ENCODE measurements around the gene FGF1.

Gene FGF1

DNA sequence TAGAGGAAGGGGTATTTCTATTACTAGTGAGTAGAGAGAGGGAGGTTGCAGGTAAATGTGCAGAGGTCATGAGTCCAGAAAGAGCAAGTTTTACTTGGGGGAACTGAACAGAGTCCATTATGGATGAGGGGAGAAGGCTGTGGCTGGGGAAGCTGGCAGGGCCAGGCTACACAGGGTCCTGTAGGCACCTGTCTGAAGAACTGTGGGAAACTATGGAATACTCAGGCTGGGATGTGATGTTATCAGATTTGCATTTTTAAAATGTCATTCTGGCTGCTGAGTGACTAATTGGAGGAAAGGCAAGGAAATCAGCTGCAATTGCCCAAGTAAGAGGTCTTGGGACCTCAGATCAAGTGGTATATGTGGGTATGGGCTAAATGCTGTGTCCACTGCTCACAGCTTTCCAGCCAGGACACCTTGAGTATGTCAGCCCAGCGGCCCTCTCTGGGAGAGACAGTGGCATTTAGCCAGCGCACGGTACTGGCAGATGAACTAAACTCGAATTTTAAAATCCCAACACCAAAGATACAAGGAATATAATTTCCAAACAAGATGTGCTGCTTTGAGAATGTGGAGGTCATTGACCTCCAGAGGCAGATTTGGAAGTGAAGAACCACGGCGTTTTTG lies 49.1 kb downstream of the FGF1 start:
- DNase-seq (ENCODE audit: extremely low read depth, insufficient read length): no peak
- no peak overlapping the region for H3K4me3 ChIP-seq (replicated peaks; ENCODE audit: low read depth, low read length)
- no peaks in the 10 kb centered on the region for H3K27me3 ChIP-seq (replicated peaks; ENCODE audit: control insufficient read depth, insufficient read depth, low read length)
- no peaks in the 10 kb centered on the region for H3K36me3 ChIP-seq (ENCODE audit: control insufficient read depth, insufficient read depth, low read length)
- no peak for TF ChIP-seq CTCF (IDR thresholded peaks at IDR 0.05; ENCODE audit: insufficient read depth, low read length, poor library complexity, severe bottlenecking)

DNA sequence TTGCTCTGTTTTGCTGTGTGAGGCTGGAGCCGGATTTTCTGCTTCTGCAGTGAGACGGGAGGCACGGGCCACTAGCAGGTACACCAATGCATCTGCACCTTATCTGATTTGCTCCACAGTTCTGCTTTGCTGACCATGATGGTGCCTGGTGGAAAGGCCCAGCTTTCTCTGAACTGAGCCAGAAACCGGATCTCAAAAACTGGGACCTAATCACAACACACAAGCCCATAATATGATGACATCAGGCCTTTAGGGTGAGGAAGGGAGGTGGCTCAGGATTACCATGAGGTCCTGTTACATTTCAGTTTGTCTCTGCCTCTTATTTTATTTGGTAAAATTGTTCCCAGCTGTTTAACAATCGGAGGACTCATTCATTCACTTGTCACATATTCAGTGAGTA lies 49.8 kb downstream of the FGF1 start:
- TF ChIP-seq CTCF (IDR thresholded peaks at IDR 0.05; ENCODE audit: insufficient read depth, low read length, poor library complexity, severe bottlenecking): no peak
- Histone ChIP-seq H3K36me3 (ENCODE audit: control insufficient read depth, insufficient read depth, low read length) (no peaks in the 10 kb centered on the region), H3K27me3 (replicated peaks; ENCODE audit: control insufficient read depth, insufficient read depth, low read length) (no peaks in the 10 kb centered on the region), H3K4me3 (replicated peaks; ENCODE audit: low read depth, low read length) (no peak overlapping the region)
- no peak for DNase-seq (ENCODE audit: extremely low read depth, insufficient read length)

- Histone ChIP-seq H3K36me3 (ENCODE audit: control insufficient read depth, insufficient read depth, low read length) (no peaks in the 10 kb centered on the region), H3K4me3 (replicated peaks; ENCODE audit: low read depth, low read length) (no peak overlapping the region), H3K27me3 (replicated peaks; ENCODE audit: control insufficient read depth, insufficient read depth, low read length) (no peaks in the 10 kb centered on the region)
- no peak for TF ChIP-seq CTCF (IDR thresholded peaks at IDR 0.05; ENCODE audit: insufficient read depth, low read length, poor library complexity, severe bottlenecking)
- no peak for DNase-seq (ENCODE audit: extremely low read depth, insufficient read length)
Measured at GRCh38 chr5:142634216-142635011, 51.5 kb downstream of the FGF1 start.

GRCh38 chr5:142630927-142631539 lies 54.9 kb downstream of the FGF1 start:
- no peak for TF ChIP-seq CTCF (IDR thresholded peaks at IDR 0.05; ENCODE audit: insufficient read depth, low read length, poor library complexity, severe bottlenecking)
- DNase-seq (ENCODE audit: extremely low read depth, insufficient read length): no peak
- Histone ChIP-seq H3K4me3 (replicated peaks; ENCODE audit: low read depth, low read length) (no peak overlapping the region), H3K36me3 (ENCODE audit: control insufficient read depth, insufficient read depth, low read length) (no peaks in the 10 kb centered on the region), H3K27me3 (replicated peaks; ENCODE audit: control insufficient read depth, insufficient read depth, low read length) (no peaks in the 10 kb centered on the region)

- no peaks in the 10 kb centered on the region for H3K36me3 ChIP-seq (ENCODE audit: control insufficient read depth, insufficient read depth, low read length)
- H3K4me3 ChIP-seq (replicated peaks; ENCODE audit: low read depth, low read length): no peak overlapping the region
- no peak for DNase-seq (ENCODE audit: extremely low read depth, insufficient read length)
- H3K27me3 ChIP-seq (replicated peaks; ENCODE audit: control insufficient read depth, insufficient read depth, low read length): no peaks in the 10 kb centered on the region
- TF ChIP-seq CTCF (IDR thresholded peaks at IDR 0.05; ENCODE audit: insufficient read depth, low read length, poor library complexity, severe bottlenecking): no peak
Measured at GRCh38 chr5:142627383-142628217, 58.3 kb downstream of the FGF1 start.

Measured in GM06990 (cell line).